ENCODE data around the gene JARID2. TPM values are rescaled to one million over a fixed set of nuclear protein-coding genes. Genes with fewer than 3 reads are reported as not detected.

Gene JARID2
- total RNA-seq, 6 experiments from 2014 or later: 2.5 to 3.9 (median 3.0) TPM

GRCh38 chr6:15374119-15374518 is 128.2 kb downstream of the JARID2 start:
- H3K4me1 ChIP-seq: peaks cover 0 to 14% (median 0%) of the 10 kb centered on the region in 4 donors
- H3K4me3 ChIP-seq: no peak overlapping the region
- ATAC-seq (no peak), DNase-seq (no peak)
- no peaks in the 10 kb centered on the region for H3K27me3 ChIP-seq
- 88% methylated on average over 7 of the region's 7 CpGs for WGBS (ENCODE audit: insufficient coverage, low coverage, low lambda C conversion rate, missing lambda C conversion rate)
- no peak for TF ChIP-seq POLR2A (IDR thresholded peaks at IDR 0.05)
- no peak for TF ChIP-seq CTCF (IDR thresholded peaks at IDR 0.05)
- H3K27ac ChIP-seq: no peak overlapping the region
- no peaks in the 10 kb centered on the region for H3K36me3 ChIP-seq
- no peaks in the 10 kb centered on the region for H3K9me3 ChIP-seq
- intact Hi-C loops (cut with DNase I): no loop called here

GRCh38 chr6:15375018-15375417 is 129.1 kb downstream of the JARID2 start:
- Histone ChIP-seq H3K27ac (no peak overlapping the region), H3K36me3 (no peaks in the 10 kb centered on the region), H3K9me3 (no peaks in the 10 kb centered on the region), H3K4me1 (peaks cover 0 to 14% (median 0%) of the 10 kb centered on the region in 4 donors), H3K4me3 (no peak overlapping the region), H3K27me3 (no peaks in the 10 kb centered on the region)
- 100% methylated on average over 2 of the region's 2 CpGs for WGBS (ENCODE audit: insufficient coverage, low coverage, low lambda C conversion rate, missing lambda C conversion rate)
- ATAC-seq (no peak), DNase-seq (no peak)
- intact Hi-C loops (cut with DNase I): no loop called here
- TF ChIP-seq CTCF (IDR thresholded peaks at IDR 0.05) (no peak), POLR2A (IDR thresholded peaks at IDR 0.05) (no peak)

GRCh38 chr6:15375638-15376290 is 129.9 kb downstream of the JARID2 start:
- no peaks in the 10 kb centered on the region for H3K9me3 ChIP-seq
- no peak for TF ChIP-seq POLR2A (IDR thresholded peaks at IDR 0.05)
- no peak for TF ChIP-seq CTCF (IDR thresholded peaks at IDR 0.05)
- ATAC-seq: peak; percentile 71 to 90 (median 86)

GRCh38 chr6:15376900-15377487 is 131.1 kb downstream of the JARID2 start:
- H3K27ac ChIP-seq: no peak overlapping the region
- H3K9me3 ChIP-seq: no peaks in the 10 kb centered on the region
- TF ChIP-seq CTCF (IDR thresholded peaks at IDR 0.05): no peak
- no peak for TF ChIP-seq POLR2A (IDR thresholded peaks at IDR 0.05)
- no peak overlapping the region for H3K4me3 ChIP-seq
- WGBS (ENCODE audit: insufficient coverage, low coverage, low lambda C conversion rate, missing lambda C conversion rate): 100% methylated on average over 4 of the region's 5 CpGs
- H3K27me3 ChIP-seq: no peaks in the 10 kb centered on the region
- no peaks in the 10 kb centered on the region for H3K36me3 ChIP-seq
- peaks cover 0 to 14% (median 0%) of the 10 kb centered on the region in 4 donors for H3K4me1 ChIP-seq
- DNase-seq: no peak
- ATAC-seq: no peak
- intact Hi-C loops (cut with DNase I): no loop called here

More at GRCh38 chr6:15375638-15376290, 129.9 kb downstream of the JARID2 start:
- WGBS (ENCODE audit: insufficient coverage, low coverage, low lambda C conversion rate, missing lambda C conversion rate): 71% methylated on average over 4 of the region's 4 CpGs
- Histone ChIP-seq H3K4me3 (no peak overlapping the region), H3K4me1 (peaks cover 0 to 14% (median 0%) of the 10 kb centered on the region in 4 donors), H3K36me3 (no peaks in the 10 kb centered on the region), H3K27me3 (no peaks in the 10 kb centered on the region), H3K27ac (no peak overlapping the region)
- intact Hi-C loops (cut with DNase I): no loop called here
- DNase-seq: no peak
